Adrenal gland (tissue), 5 donors: ENCODE measurements around the gene PSMG3.

Experiments used
- POLR2A ChIP-seq, 2 donors: fragments of 450-650 bp; IDR thresholded peaks; one replicate each; pipeline ENCODE4 v1.6.1; 2017; ENCODE audit warnings: antibody characterized with exemption in 2 of 2, mild to moderate bottlenecking in 2 of 2, moderate library complexity in 1 of 2
- TF ChIP-seq, protein P1 (sequence below), 6 experiments: fragments of 450-650 bp in 4 of 6; fragments of 200-600 bp in 2 of 6; sonication (generic) in 1 of 6; IDR thresholded peaks; 1 replicate in 5 of 6; 2 replicates in 1 of 6; pipeline versions ENCODE4 v1.5.1 to v1.8.0; 2016 to 2021; ENCODE audit warnings: antibody characterized with exemption in 6 of 6, mild to moderate bottlenecking in 2 of 6, moderate library complexity in 1 of 6
- donor health status: DM: no; HTN: no; CAD: no.

DNA sequence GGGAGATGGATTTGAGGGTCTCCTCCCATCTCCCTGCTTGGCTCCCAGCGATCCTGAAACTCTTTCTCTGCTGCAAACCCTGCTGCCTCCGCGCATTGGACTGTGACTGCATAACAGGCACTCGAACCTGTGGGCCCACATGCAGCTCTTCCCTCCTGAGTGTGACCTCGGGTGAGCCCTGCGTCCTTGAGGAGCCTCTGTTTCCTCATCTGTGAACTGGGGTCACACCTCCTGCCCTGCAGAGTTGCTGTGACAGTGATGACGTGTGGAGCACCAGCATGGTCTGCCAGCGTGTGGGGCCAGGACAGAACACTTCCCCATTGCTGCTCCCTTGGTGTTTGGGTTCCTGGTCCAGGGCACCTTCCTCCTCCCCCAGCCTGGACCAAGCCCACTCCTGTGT, 46.9 kb upstream of the PSMG3 start:
- TF ChIP-seq, protein P1, sequence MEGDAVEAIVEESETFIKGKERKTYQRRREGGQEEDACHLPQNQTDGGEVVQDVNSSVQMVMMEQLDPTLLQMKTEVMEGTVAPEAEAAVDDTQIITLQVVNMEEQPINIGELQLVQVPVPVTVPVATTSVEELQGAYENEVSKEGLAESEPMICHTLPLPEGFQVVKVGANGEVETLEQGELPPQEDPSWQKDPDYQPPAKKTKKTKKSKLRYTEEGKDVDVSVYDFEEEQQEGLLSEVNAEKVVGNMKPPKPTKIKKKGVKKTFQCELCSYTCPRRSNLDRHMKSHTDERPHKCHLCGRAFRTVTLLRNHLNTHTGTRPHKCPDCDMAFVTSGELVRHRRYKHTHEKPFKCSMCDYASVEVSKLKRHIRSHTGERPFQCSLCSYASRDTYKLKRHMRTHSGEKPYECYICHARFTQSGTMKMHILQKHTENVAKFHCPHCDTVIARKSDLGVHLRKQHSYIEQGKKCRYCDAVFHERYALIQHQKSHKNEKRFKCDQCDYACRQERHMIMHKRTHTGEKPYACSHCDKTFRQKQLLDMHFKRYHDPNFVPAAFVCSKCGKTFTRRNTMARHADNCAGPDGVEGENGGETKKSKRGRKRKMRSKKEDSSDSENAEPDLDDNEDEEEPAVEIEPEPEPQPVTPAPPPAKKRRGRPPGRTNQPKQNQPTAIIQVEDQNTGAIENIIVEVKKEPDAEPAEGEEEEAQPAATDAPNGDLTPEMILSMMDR (IDR thresholded peaks at IDR 0.05), result no peak
- no peak for TF ChIP-seq POLR2A (IDR thresholded peaks at IDR 0.05)
